HepG2 (cell line): ENCODE measurements around the gene ACAN.

ENCODE experiments used
- CREM ChIP-seq, 2 experiments: sonication (generic) in 1 of 2; formaldehyde crosslinking in 1 of 2; IDR thresholded peaks; 2 replicates each; pipeline versions ENCODE4 v1.4.0 to v1.6.1; 2016 to 2020; ENCODE audit warnings: antibody characterized with exemption in 1 of 2, mild to moderate bottlenecking in 1 of 2, missing genetic modification reagents in 1 of 2
- JUND ChIP-seq: sonication (generic); formaldehyde crosslinking; IDR thresholded peaks from 2 replicates; pipeline ENCODE4 v1.8.0; 2022; ENCODE audit warnings: mild to moderate bottlenecking, missing genetic modification reagents
- PHF20 ChIP-seq: sonication (generic); formaldehyde crosslinking; IDR thresholded peaks from 2 replicates; pipeline ENCODE4 v1.5.0; 2020; ENCODE audit warnings: mild to moderate bottlenecking, missing genetic modification reagents
- ZBTB21 ChIP-seq: sonication (generic); formaldehyde crosslinking; IDR thresholded peaks from 2 replicates; pipeline ENCODE4 v1.4.0; 2020; ENCODE audit warnings: missing genetic modification reagents
- ZNF317 ChIP-seq: sonication (generic); formaldehyde crosslinking; IDR thresholded peaks from 2 replicates; pipeline ENCODE4 v1.5.0; 2020; ENCODE audit warnings: mild to moderate bottlenecking, missing genetic modification reagents
- ZNF749 ChIP-seq: sonication (generic); formaldehyde crosslinking; IDR thresholded peaks from 2 replicates; pipeline ENCODE4 v1.8.0; 2022; ENCODE audit warnings: mild to moderate bottlenecking, missing genetic modification reagents, moderate library complexity, borderline replicate concordance
- TF ChIP-seq, protein P1 (sequence below): sonication (generic); formaldehyde crosslinking; IDR thresholded peaks from 2 replicates; pipeline ENCODE4 v1.5.0; 2020; ENCODE audit warnings: mild to moderate bottlenecking, missing genetic modification reagents, moderate library complexity

DNA sequence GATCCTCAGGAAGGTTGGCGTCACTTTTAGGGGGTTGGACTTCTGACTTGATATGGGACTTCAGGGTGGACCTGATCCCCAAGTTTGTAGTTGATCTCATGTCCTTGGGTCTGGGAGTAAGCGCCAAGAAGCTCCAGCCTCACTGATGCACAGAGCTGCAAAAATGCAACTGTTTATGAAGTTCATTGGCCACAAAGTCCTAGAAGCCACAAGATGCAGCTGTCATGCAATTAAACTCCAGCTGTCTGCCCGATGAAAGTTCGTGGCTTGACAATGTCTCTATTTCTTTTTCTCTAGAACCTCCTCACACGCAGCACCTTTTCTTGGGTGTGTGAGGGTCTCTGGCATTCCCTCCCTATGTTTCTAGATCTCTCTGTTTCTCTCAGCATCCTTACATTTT, 9.2 kb upstream of the ACAN start:
- TF ChIP-seq JUND (CRISPR knock-in tag) (no peak), ZNF317 (no peak), PHF20 (CRISPR knock-in tag) (no peak), ZBTB21 (CRISPR knock-in tag) (no peak), ZNF749 (CRISPR knock-in tag) (no peak), CREM (IDR thresholded peaks at IDR 0.05) (no peak), CREM (CRISPR knock-in tag; IDR thresholded peaks at IDR 0.05) (no peak)
- TF ChIP-seq, protein P1, sequence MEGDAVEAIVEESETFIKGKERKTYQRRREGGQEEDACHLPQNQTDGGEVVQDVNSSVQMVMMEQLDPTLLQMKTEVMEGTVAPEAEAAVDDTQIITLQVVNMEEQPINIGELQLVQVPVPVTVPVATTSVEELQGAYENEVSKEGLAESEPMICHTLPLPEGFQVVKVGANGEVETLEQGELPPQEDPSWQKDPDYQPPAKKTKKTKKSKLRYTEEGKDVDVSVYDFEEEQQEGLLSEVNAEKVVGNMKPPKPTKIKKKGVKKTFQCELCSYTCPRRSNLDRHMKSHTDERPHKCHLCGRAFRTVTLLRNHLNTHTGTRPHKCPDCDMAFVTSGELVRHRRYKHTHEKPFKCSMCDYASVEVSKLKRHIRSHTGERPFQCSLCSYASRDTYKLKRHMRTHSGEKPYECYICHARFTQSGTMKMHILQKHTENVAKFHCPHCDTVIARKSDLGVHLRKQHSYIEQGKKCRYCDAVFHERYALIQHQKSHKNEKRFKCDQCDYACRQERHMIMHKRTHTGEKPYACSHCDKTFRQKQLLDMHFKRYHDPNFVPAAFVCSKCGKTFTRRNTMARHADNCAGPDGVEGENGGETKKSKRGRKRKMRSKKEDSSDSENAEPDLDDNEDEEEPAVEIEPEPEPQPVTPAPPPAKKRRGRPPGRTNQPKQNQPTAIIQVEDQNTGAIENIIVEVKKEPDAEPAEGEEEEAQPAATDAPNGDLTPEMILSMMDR (CRISPR knock-in tag), result no peak
